Osteoblast (primary cell): ENCODE measurements around the gene CDYL2. TPM values are rescaled to one million over a fixed set of nuclear protein-coding genes. Genes with fewer than 3 reads are reported as not detected.
"Not testable (repeated sequence)": the region's sequence is repeated elsewhere in the genome, so short reads cannot be mapped to it uniquely, and the experiment has no call there.

Experiments used
- DNase-seq: peaks from one replicate; pipeline ENCODE4 v3.0.0; 2011; ENCODE audit warnings: low spot score, mixed read lengths; ENCODE audit not compliant: insufficient read length; ENCODE audit errors: missing footprints
- H2AFZ ChIP-seq: 2 replicates; pipeline ENCODE4 v1.6.0; 2011; ENCODE audit warnings: mild to moderate bottlenecking, low read length
- H3K27ac ChIP-seq: 2 replicates; pipeline ENCODE4 v1.5.1; 2011; ENCODE audit warnings: mild to moderate bottlenecking, low read depth, low read length, moderate library complexity
- H3K27me3 ChIP-seq: 2 replicates; pipeline ENCODE4 v1.6.0; 2012; ENCODE audit warnings: mild to moderate bottlenecking, control low read depth, inconsistent platforms, low read length, moderate library complexity; ENCODE audit not compliant: insufficient read depth
- H3K36me3 ChIP-seq: 2 replicates; pipeline ENCODE4 v1.5.1; 2011; ENCODE audit warnings: mild to moderate bottlenecking, low read length, control low read depth, moderate library complexity; ENCODE audit not compliant: insufficient read depth
- H3K4me1 ChIP-seq: 2 replicates; pipeline ENCODE4 v1.5.1; 2011; ENCODE audit warnings: mild to moderate bottlenecking, low read length, control low read depth, moderate library complexity; ENCODE audit not compliant: insufficient read depth
- H3K4me2 ChIP-seq: 2 replicates; pipeline ENCODE4 v1.6.0; 2011; ENCODE audit warnings: mild to moderate bottlenecking, low read length; ENCODE audit not compliant: insufficient read depth
- H3K4me3 ChIP-seq: fragments of 200-600 bp; sonication (generic); 3 replicates; pipeline ENCODE4 v1.5.1; 2012; ENCODE audit warnings: mild to moderate bottlenecking, low read length, inconsistent platforms; ENCODE audit not compliant: insufficient read depth
- H3K79me2 ChIP-seq: 2 replicates; pipeline ENCODE4 v1.6.0; 2012; ENCODE audit warnings: mild to moderate bottlenecking, low read length, control low read depth, inconsistent platforms; ENCODE audit not compliant: insufficient read depth
- H3K9me3 ChIP-seq: 2 replicates; pipeline ENCODE4 v1.5.1; 2011; ENCODE audit warnings: low read depth, low read length, control low read depth
- H4K20me1 ChIP-seq: 2 replicates; pipeline ENCODE4 v1.6.0; 2012; ENCODE audit warnings: mild to moderate bottlenecking, low read length, control low read depth; ENCODE audit not compliant: insufficient read depth
- total RNA-seq: library from RNA; depleted of rRNA; stranded (reverse); fragments of >200 nt; gene quantifications from 2 replicates; pipeline ENCODE4 v1.2.3, GENCODE V29; 2012
- TF ChIP-seq, protein P1 (sequence below): IDR thresholded peaks from 2 replicates; pipeline ENCODE4 v1.5.1; 2011; ENCODE audit warnings: mild to moderate bottlenecking, low read depth, low read length, moderate library complexity; ENCODE audit errors: extremely low read depth

The CDYL2 gene
- total RNA-seq, 1 donor = 8.3 TPM

DNA sequence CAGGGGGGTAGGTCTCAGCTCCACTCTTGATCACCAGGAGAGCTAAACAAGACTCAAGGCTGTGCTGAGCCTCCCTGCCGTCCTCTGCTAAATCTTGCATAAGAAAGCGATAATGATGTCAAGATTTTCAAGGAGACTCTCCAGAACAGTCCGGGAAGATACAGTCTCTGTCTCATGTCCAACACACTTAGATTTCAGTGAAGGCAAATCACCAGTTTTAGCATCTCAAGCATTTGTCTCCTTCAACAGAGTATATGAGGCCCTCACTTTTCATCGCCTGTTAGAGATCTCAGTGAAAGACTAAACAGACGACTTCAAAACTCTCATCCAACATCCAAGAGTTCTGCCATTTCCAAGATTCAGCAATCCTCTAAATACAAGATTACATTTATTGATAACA is 13.6 kb downstream of the CDYL2 start:
- Histone ChIP-seq H4K20me1 (peaks cover 4% of the 10 kb centered on the region), H3K27ac (no peak overlapping the region), H3K27me3 (no peaks in the 10 kb centered on the region), H3K4me2 (no peak overlapping the region), H3K9me3 (no peaks in the 10 kb centered on the region), H3K79me2 (peaks cover 23% of the 10 kb centered on the region), H2AFZ (no peak overlapping the region), H3K4me3 (no peak overlapping the region), H3K4me1 (no peaks in the 10 kb centered on the region), H3K36me3 (no peaks in the 10 kb centered on the region)
- TF ChIP-seq, protein P1, sequence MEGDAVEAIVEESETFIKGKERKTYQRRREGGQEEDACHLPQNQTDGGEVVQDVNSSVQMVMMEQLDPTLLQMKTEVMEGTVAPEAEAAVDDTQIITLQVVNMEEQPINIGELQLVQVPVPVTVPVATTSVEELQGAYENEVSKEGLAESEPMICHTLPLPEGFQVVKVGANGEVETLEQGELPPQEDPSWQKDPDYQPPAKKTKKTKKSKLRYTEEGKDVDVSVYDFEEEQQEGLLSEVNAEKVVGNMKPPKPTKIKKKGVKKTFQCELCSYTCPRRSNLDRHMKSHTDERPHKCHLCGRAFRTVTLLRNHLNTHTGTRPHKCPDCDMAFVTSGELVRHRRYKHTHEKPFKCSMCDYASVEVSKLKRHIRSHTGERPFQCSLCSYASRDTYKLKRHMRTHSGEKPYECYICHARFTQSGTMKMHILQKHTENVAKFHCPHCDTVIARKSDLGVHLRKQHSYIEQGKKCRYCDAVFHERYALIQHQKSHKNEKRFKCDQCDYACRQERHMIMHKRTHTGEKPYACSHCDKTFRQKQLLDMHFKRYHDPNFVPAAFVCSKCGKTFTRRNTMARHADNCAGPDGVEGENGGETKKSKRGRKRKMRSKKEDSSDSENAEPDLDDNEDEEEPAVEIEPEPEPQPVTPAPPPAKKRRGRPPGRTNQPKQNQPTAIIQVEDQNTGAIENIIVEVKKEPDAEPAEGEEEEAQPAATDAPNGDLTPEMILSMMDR = no peak
- DNase-seq = no peak

DNA sequence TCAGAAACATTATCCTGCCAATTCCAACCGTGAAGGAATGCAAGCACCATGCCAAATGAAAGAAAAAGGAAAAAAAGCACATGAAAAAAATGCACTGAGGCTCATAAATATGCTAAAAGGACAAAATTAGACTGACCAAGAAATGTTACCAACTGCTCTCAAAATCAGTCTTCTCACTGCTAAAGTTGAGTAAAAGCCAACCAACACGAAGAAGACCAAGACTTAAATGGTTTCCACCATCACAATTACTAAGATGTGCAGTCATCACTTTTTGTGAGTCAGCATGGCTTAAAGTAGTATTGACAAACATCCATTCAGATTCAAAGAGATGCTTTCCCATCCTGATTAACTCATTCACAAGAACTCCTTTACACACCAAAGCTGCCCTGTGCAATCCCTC is 16.4 kb downstream of the CDYL2 start:
- H3K4me2 ChIP-seq = peak overlapping the region; percentile 36
- peaks cover 4% of the 10 kb centered on the region for H4K20me1 ChIP-seq
- no peak overlapping the region for H3K4me3 ChIP-seq
- DNase-seq = no peak
- H3K27me3 ChIP-seq = no peaks in the 10 kb centered on the region
- no peak overlapping the region for H2AFZ ChIP-seq
- H3K36me3 ChIP-seq = no peaks in the 10 kb centered on the region
- peaks cover 25% of the 10 kb centered on the region for H3K79me2 ChIP-seq
- no peak overlapping the region for H3K27ac ChIP-seq
- no peaks in the 10 kb centered on the region for H3K4me1 ChIP-seq
- TF ChIP-seq, protein P1 = no peak
- H3K9me3 ChIP-seq = no peaks in the 10 kb centered on the region

- H3K27me3 ChIP-seq, H3K4me1 ChIP-seq, H3K4me2 ChIP-seq, H2AFZ ChIP-seq, H3K27ac ChIP-seq, DNase-seq, H3K36me3 ChIP-seq, H3K9me3 ChIP-seq, H3K4me3 ChIP-seq, H4K20me1 ChIP-seq: not testable (repeated sequence)
- H3K79me2 ChIP-seq = peaks cover 16% of the 10 kb centered on the region
Observed at GRCh38 chr16:80786561-80786960, 17.8 kb downstream of the CDYL2 start.

DNA sequence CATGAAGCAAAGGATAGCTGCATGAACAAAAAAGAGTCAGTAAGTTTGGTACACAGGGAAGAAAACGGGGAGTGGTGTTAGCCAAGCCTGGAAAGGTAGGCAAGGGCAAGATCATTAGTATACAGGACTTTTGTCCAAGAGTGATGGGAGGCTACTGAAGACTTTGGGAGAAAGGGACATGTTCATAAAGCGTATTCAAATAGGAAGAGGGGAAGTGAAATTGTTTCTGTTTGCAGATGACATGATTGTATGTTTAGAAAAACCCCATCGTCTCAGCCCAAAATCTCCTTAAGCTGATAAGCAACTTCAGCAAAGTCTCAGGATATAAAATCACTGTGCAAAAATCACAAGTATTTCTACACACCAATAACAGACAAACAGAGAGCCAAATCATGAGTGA is 19.4 kb downstream of the CDYL2 start:
- Histone ChIP-seq H4K20me1 (no peaks in the 10 kb centered on the region), H3K4me2 (no peak overlapping the region), H3K27ac (no peak overlapping the region), H3K4me3 (no peak overlapping the region), H3K27me3 (no peaks in the 10 kb centered on the region), H3K79me2 (peaks cover 13% of the 10 kb centered on the region), H3K9me3 (no peaks in the 10 kb centered on the region), H2AFZ (no peak overlapping the region), H3K4me1 (no peaks in the 10 kb centered on the region), H3K36me3 (no peaks in the 10 kb centered on the region)
- TF ChIP-seq, protein P1 = no peak
- no peak for DNase-seq
